GM18508 (cell line): ENCODE results near the gene LPIN3.

ENCODE experiments used
- ATAC-seq: cut with Tn5 transposase; IDR thresholded peaks from one replicate; pipeline ENCODE4 v1.9.1; 2021; ENCODE audit warnings: moderate number of reproducible peaks; ENCODE audit not compliant: insufficient read depth, unreplicated experiment

LPIN3 gene

GRCh38 chr20:41386502-41387427 is 46.1 kb downstream of the LPIN3 start:
- ATAC-seq: no peak

GRCh38 chr20:41387444-41387851 is 46.8 kb downstream of the LPIN3 start:
- no peak for ATAC-seq

DNA sequence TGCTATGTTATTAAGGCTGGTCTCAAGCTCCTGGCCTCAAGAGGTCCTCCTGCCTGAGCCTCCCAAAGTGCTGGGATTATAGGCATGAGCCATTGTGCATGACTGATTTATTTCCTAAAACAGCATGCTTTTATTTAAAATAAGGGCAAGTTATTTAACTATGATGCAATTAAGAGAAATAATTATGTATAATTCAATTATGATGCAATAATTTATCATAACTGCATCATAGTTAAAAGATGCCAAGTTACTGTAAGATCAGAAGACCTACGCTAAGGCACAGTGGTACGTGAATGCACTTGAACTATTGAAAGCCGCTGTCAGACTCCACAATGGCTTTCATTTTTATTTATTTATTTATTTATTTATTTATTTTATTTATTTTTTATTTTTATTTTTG is 50.3 kb downstream of the LPIN3 start:
- no peak for ATAC-seq

DNA sequence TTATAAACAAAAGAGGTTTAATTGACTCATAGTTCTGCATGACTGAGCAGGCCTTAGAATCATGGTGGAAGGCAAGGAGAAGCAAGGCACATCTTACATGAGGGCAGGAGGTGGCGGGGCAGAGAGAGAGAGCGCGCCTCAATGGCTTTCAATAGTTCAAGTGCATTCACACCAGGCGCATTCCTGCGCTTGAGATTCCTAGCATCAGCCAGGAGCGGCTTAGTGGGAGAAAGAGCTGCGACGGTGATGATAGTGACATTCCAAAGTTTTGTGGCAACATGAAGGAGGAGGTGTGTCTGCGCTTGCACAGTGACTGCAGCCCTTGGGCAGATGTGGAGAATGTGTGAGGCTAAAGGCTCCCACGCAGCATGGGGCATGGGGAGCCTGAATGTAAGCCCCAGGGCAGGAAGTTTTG is 51.0 kb downstream of the LPIN3 start:
- no peak for ATAC-seq

GRCh38 chr20:41392295-41392694 is 51.7 kb downstream of the LPIN3 start:
- no peak for ATAC-seq

DNA sequence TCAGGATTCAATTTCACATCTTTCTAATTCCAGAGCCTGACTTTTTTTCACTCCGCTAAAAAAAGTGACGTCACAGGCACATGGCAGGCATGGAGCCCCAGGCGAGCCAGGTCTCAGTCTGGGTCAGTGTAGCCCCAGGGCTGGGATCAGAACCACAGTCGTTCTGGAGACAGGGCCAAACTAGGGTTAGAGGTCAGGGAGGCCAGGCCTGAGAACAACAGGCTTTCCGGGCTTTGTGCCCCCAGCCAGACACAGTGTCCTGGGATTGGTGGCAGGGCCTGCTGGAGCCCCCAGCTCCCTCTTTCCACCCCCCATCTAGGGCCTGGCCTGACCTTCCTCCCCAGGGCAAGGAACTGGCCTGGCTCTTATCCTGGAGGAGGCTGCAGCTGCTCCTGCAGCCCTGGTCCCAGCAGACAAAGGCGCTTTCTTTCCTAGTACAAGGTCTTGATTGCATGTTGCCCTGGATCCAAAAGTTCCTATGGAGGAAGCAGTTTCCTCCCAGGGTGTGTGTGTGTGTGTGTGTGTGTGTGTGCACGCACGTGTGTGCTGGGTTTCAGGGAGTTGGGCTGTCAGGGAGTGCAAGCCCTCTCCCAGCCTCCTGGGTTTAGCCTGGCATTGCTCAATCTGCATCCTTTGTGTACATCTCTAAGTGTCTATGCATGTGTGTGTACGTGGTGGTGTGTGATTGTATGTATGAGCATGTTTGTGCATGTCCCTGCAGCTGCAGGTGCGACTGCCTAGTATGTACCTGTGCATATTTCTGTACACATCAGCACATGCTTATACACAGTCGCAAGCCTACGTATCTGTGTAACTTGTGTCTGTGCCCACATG is 52.5 kb downstream of the LPIN3 start:
- ATAC-seq: no peak

GRCh38 chr20:41393705-41394066 is 53.1 kb downstream of the LPIN3 start:
- ATAC-seq: no peak

DNA sequence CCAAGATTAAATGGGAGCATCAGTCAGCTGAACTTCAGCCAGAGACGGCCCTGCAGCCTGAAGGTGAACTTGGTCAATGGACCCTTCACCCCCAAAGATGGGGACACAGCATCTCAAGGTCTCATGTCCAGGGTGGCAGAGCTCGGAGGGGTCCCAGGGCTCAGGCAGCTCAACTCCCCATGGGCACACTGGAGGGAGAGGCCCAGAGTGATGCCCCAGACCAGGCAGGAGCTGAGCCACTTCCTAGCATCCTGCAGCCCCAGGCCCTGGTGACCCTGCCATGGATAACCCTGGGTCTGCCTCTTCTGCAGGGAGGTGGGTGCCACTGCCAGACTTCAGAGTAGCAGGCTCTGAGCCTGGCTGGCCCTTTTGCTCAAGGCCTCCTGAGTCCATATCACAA is 53.5 kb downstream of the LPIN3 start:
- ATAC-seq: no peak

DNA sequence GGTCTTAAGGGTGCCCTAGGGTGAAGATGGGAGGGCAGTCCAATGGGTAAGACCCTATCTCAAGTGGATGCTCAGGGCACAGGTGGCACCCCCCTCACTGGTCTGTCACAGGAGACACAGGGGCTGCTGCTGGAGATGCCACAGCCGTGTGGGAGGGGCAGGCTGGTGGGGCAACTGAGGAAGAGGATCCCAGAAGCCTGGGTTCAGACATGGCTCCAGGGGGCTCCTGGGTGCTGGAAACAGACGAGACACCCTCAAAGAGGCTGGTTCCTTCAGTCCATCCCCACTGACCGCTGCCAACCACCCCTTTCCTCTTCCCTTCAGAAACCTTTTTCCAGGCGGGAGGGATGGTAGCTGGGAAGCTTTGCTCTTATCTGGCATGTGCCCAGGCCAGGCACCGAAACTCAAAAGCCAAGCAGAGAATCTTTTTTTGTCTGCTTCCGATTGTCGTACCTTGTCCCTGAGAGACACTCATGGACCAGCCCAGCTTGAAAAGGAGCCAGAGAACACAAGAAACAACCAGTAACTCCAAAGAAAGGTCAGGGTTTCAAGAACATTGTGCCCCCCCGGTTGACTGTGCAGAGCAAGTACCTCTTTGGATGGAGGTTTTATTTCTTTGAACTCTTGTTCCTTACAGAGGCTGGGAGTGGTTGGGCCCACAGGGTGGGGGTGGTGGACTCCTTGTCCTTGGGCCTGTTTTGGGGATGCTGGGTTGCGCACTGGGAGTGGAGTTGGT is 54.5 kb downstream of the LPIN3 start:
- no peak for ATAC-seq

- no peak for ATAC-seq
Measured at GRCh38 chr20:41395667-41396664, 55.3 kb downstream of the LPIN3 start.

- no peak for ATAC-seq
Measured at GRCh38 chr20:41398408-41398807, 57.8 kb downstream of the LPIN3 start.

GRCh38 chr20:41403604-41404003 is 63.0 kb downstream of the LPIN3 start:
- no peak for ATAC-seq

DNA sequence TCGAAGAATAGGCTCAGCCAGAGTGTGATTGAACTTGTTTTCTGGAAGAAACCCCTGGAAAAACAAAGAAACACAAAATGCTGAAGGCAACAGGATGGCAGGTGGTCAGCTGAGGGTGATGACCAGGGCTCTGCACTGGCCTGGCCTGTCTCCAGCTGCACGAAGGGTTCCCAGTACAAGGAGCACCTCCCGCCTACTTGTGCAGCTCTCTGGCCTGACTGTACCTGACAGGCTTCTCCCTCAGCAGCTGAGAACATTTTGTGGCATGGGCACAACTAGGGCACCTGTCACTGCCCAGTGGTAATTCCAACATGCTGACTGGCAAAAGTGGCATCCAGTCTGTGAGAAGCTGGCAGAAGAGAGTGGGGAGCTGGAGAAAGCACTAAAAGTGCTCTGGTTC is 64.8 kb downstream of the LPIN3 start:
- no peak for ATAC-seq

DNA sequence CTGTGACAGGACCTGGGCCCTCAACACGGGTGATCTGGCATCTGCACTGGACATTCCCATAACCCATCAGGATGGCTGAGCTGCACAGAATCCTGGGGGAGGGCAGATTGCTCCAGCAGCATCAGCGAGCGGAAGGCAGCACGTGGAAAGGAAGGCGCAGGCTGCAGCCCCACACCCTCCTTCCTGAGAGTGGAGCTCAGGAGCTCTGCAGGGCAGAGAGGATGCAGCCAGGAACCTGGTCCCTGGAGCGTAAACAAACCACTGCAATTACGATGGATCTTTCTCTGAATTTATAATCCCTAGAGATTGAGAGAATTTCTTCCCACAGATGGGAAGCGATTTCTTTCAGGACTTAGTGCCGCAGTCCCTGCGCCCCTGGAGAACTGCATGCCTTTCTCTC is 65.7 kb downstream of the LPIN3 start:
- ATAC-seq: no peak

GRCh38 chr20:41406896-41407444 is 66.3 kb downstream of the LPIN3 start:
- no peak for ATAC-seq

DNA sequence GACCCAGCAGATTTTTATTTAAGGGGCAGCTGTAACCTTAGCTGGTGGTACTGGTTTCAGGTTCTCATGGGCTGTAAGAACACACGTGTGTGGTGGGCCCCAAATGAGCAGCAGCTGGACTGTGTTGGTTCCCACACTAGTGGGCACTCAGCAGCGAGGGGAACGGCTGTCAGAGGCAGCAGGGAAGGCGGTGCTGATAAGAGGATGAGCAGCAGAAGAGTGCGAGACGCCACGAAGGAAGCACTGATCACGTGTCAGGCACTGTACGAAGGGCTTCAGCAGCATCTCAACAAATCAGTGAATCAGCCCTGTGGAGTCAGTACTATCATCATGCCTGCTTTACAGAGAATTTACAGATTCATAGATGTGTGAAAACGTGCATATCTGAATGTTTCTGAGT is 67.0 kb downstream of the LPIN3 start:
- ATAC-seq: no peak

GRCh38 chr20:41408156-41408794 is 67.7 kb downstream of the LPIN3 start:
- no peak for ATAC-seq

GRCh38 chr20:41408986-41409385 is 68.4 kb downstream of the LPIN3 start:
- ATAC-seq: no peak
